C4-2B (cell line): Measurements from ENCODE around the gene RALA.

Source experiments
- H3K27ac ChIP-seq: fragments of 450-650 bp; 2 replicates; pipeline ENCODE4 v1.5.1; 2017
- ZFX ChIP-seq: fragments of 450-650 bp; IDR thresholded peaks from 2 replicates; pipeline ENCODE4 v1.6.1; 2017
- TF ChIP-seq, protein P1 (sequence below): fragments of 450-650 bp; conservative IDR thresholded peaks from 2 replicates; pipeline ENCODE4 v1.5.1; 2017; ENCODE audit warnings: mild to moderate bottlenecking

Gene RALA

GRCh38 chr7:39606352-39606751, 17.0 kb upstream of the RALA start:
- TF ChIP-seq, protein P1, sequence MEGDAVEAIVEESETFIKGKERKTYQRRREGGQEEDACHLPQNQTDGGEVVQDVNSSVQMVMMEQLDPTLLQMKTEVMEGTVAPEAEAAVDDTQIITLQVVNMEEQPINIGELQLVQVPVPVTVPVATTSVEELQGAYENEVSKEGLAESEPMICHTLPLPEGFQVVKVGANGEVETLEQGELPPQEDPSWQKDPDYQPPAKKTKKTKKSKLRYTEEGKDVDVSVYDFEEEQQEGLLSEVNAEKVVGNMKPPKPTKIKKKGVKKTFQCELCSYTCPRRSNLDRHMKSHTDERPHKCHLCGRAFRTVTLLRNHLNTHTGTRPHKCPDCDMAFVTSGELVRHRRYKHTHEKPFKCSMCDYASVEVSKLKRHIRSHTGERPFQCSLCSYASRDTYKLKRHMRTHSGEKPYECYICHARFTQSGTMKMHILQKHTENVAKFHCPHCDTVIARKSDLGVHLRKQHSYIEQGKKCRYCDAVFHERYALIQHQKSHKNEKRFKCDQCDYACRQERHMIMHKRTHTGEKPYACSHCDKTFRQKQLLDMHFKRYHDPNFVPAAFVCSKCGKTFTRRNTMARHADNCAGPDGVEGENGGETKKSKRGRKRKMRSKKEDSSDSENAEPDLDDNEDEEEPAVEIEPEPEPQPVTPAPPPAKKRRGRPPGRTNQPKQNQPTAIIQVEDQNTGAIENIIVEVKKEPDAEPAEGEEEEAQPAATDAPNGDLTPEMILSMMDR, result no peak
- no peak for TF ChIP-seq ZFX

GRCh38 chr7:39606941-39607340, 16.4 kb upstream of the RALA start:
- TF ChIP-seq, protein P1, result no peak
- no peak for TF ChIP-seq ZFX
- no peak overlapping the region for H3K27ac ChIP-seq

More at GRCh38 chr7:39606352-39606751, 17.0 kb upstream of the RALA start:
- H3K27ac ChIP-seq, result no peak overlapping the region

- H3K27ac ChIP-seq, result no peak overlapping the region
- no peak for TF ChIP-seq ZFX
- TF ChIP-seq, protein P1, result no peak
Measured at GRCh38 chr7:39607865-39608264, 15.5 kb upstream of the RALA start.

GRCh38 chr7:39608278-39608677, 15.1 kb upstream of the RALA start:
- no peak overlapping the region for H3K27ac ChIP-seq
- no peak for TF ChIP-seq ZFX
- TF ChIP-seq, protein P1, result no peak

DNA sequence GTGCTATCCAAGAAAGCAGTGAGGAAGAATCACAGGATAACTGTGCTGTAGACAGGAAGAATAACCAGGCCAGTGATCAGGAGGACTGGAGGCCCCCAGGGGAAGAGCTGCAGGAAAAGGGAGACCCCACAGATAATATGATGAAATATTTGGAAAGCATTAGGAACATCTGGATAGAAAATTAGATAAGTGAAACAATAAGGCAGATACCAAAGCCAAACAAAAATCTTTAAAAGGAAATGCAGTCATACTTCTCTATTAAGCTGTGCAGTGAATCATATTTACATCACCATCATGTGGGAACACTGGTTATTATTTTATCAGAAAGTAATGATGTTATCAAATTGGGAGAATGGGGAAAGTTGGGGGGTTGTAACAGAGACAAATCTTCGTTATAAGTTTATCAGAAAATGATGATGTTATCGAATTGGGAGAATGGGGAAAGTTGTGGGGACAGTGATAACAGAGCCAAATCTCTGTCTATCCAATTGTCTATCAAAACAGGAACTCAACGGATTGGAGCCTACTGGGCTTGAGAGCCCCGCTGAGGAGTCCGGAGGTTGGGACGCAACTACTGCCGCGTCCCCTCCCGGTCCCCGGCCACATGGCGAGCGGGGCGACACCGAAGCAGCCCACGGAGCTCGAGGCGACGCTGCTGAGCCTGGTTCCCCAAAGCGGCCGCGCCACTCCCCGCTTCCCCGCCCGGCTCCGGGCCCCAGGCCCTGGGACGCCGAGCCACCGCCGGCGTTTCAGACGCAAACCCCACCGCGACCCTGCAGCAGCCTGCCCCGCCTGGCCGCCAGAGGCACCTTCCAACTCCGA, 14.0 kb upstream of the RALA start:
- TF ChIP-seq, protein P1, result no peak
- no peak for TF ChIP-seq ZFX
- H3K27ac ChIP-seq, result no peak overlapping the region

DNA sequence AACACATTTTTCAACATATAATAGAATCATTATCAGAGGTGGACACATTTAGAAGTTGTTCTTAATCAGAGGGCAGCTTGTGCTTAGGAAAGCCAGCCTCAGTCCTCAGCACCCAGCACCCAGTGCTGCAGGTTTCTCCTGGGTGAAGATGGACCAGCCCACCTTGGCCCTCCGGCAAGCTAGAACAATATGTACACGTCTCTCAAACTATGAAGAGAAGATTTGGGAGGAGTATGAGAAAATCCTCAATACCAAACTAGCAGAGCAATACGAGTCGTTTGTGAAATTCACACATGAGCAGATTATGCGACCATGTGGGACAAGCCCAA, 13.5 kb upstream of the RALA start:
- TF ChIP-seq, protein P1, result no peak
- no peak for TF ChIP-seq ZFX
- no peak overlapping the region for H3K27ac ChIP-seq

- TF ChIP-seq, protein P1, result no peak
- TF ChIP-seq ZFX, result no peak
- H3K27ac ChIP-seq, result no peak overlapping the region
Measured at GRCh38 chr7:39613577-39613976, 9.8 kb upstream of the RALA start.
